22Rv1 (cell line): ENCODE results near the gene MED7.

ENCODE experiments used
- ZFX ChIP-seq: fragments of 450-650 bp; IDR thresholded peaks from 2 replicates; pipeline ENCODE4 v1.6.1; 2017; ENCODE audit warnings: antibody characterized with exemption, borderline replicate concordance
- TF ChIP-seq, protein P1 (sequence below): fragments of 450-650 bp; IDR thresholded peaks from 2 replicates; pipeline ENCODE4 v1.5.1; 2017; ENCODE audit warnings: mild to moderate bottlenecking

DNA sequence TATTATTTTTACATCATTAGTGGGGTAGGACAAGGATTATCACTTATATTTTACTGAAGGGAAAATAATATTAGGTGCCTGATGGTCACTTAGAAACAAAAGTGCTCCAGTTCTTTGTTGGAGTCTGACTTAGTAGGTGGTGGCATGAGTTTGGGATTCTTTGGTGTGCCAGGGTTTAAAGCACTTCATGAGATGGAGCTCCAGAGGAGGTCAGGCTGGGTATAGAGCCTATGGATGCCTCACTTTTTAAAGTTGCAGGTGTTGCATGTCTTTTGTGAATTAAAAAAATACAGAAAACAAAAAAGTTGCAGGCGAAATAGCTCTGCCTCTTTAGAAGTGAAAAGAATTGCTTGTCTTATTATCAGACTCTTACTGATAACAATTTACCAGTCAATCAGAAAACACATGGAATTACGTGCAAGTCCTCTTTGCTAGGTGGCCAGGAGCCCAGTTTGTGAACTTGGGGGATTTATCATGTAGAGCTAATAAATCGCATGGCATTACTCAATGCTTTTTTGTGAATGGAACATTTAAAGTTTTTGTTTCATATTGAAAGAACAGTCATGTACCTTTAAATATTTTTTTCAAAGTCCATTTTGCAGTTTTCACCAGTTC is 39.6 kb upstream of the MED7 start:
- TF ChIP-seq, protein P1, sequence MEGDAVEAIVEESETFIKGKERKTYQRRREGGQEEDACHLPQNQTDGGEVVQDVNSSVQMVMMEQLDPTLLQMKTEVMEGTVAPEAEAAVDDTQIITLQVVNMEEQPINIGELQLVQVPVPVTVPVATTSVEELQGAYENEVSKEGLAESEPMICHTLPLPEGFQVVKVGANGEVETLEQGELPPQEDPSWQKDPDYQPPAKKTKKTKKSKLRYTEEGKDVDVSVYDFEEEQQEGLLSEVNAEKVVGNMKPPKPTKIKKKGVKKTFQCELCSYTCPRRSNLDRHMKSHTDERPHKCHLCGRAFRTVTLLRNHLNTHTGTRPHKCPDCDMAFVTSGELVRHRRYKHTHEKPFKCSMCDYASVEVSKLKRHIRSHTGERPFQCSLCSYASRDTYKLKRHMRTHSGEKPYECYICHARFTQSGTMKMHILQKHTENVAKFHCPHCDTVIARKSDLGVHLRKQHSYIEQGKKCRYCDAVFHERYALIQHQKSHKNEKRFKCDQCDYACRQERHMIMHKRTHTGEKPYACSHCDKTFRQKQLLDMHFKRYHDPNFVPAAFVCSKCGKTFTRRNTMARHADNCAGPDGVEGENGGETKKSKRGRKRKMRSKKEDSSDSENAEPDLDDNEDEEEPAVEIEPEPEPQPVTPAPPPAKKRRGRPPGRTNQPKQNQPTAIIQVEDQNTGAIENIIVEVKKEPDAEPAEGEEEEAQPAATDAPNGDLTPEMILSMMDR = no peak
- TF ChIP-seq ZFX = no peak
